ENCODE data around the gene PPP1CB. TPM values are rescaled to one million over a fixed set of nuclear protein-coding genes. Genes with fewer than 3 reads are reported as not detected.
A peak's percentile ranks its signal among the peaks of the same experiment; 100 is the strongest.
"Not testable (repeated sequence)": the region's sequence is repeated elsewhere in the genome, so short reads cannot be mapped to it uniquely, and the experiment has no call there.

PPP1CB gene
- 121 TPM for polyA plus RNA-seq (2013, experiment 1 of 2; ENCODE audit: insufficient read length)
- 125 TPM for polyA plus RNA-seq (2013, experiment 2 of 2; ENCODE audit: insufficient read length)

- DNase-seq = peak; percentile 96
These were observed at the start of gene PPP1CB for GRCh38 chr2:28751252-28751955. Gene PPP1CB, plus strand, starts transcription at chr2:28751830. Its CDS starts 295 bp downstream, at chr2:28752125.

- DNase-seq = no peak
These were observed 49.2 kb upstream of the PPP1CB start for GRCh38 chr2:28702415-28702861.

- DNase-seq = no peak
These were observed 48.8 kb upstream of the PPP1CB start for GRCh38 chr2:28702878-28703277.

- no peak for DNase-seq
These were observed 47.0 kb upstream of the PPP1CB start for GRCh38 chr2:28704621-28705020.

GRCh38 chr2:28705751-28706440 is 45.7 kb upstream of the PPP1CB start:
- DNase-seq = no peak

GRCh38 chr2:28707592-28707991 is 44.0 kb upstream of the PPP1CB start:
- DNase-seq = no peak

- peak; percentile 7 for DNase-seq
These were observed 42.5 kb upstream of the PPP1CB start for GRCh38 chr2:28709101-28709500.

- DNase-seq = no peak
These were observed 41.1 kb upstream of the PPP1CB start for GRCh38 chr2:28710545-28710944.

- peak; percentile 55 for DNase-seq
These were observed 37.9 kb upstream of the PPP1CB start for GRCh38 chr2:28713577-28714298.

- peak; percentile 91 for DNase-seq
These were observed 35.3 kb upstream of the PPP1CB start for GRCh38 chr2:28716265-28716865.

GRCh38 chr2:28717339-28717758 is 34.3 kb upstream of the PPP1CB start:
- DNase-seq = peak; percentile 92

- DNase-seq = no peak
These were observed 31.3 kb upstream of the PPP1CB start for GRCh38 chr2:28720345-28720744.

GRCh38 chr2:28721601-28722191 is 29.9 kb upstream of the PPP1CB start:
- peak; percentile 36 for DNase-seq

- no peak for DNase-seq
These were observed 26.5 kb upstream of the PPP1CB start for GRCh38 chr2:28725021-28725711.

GRCh38 chr2:28726177-28726576 is 25.5 kb upstream of the PPP1CB start:
- no peak for DNase-seq

- peak; percentile 30 for DNase-seq
These were observed 21.9 kb upstream of the PPP1CB start for GRCh38 chr2:28729698-28730097.

- no peak for DNase-seq
These were observed 20.9 kb upstream of the PPP1CB start for GRCh38 chr2:28730641-28731146.

GRCh38 chr2:28735511-28735910 is 16.1 kb upstream of the PPP1CB start:
- no peak for DNase-seq

GRCh38 chr2:28736034-28736433 is 15.6 kb upstream of the PPP1CB start:
- DNase-seq = no peak

- DNase-seq = no peak
These were observed 14.0 kb upstream of the PPP1CB start for GRCh38 chr2:28737655-28738054.

GRCh38 chr2:28742619-28743018 is 9.0 kb upstream of the PPP1CB start:
- not testable (repeated sequence) for DNase-seq

Data from fibroblast of skin of scalp (primary cell).